IMR-90 (cell line): Measurements from ENCODE around the gene DSCAML1. TPM values are rescaled to one million over a fixed set of nuclear protein-coding genes. Genes with fewer than 3 reads are reported as not detected.
A peak's percentile ranks its signal among the peaks of the same experiment; 100 is the strongest.

Experiments used
- ATAC-seq: fragments of 200-7000 bp; cut with Tn5 transposase; 2 replicates; pipeline ENCODE4 v1.9.1; 2020; ENCODE audit warnings: low read depth, mild to moderate bottlenecking, moderate library complexity
- BruUV-seq: library from RNA; stranded (reverse); fragments of 400-500 nt; replicated peaks from 2 replicates; lab custom pipeline; 2021; lab: Mats Ljungman, UMichigan
- CTCF ChIA-PET: fragments of 300-600 bp; formaldehyde crosslinking; extraction: SDS; loops from one replicate; lab custom pipeline; 2021; ENCODE audit warnings: antibody characterized with exemption; lab: Yijun Ruan, JAX
- POLR2A ChIA-PET: fragments of 300-600 bp; sonication (Branson Sonifier 250); formaldehyde crosslinking; loops from one replicate; lab custom pipeline; 2022; ENCODE audit warnings: antibody characterized with exemption; ENCODE audit not compliant: unreplicated experiment; lab: Charles Lee
- DNase-seq: peaks from one replicate; pipeline ENCODE4 v3.0.0; 2013
- H2AFZ ChIP-seq: replicated peaks from 2 replicates; pipeline ENCODE3; 2013; ENCODE audit warnings: low read length, mild to moderate bottlenecking; ENCODE audit not compliant: poor library complexity
- H2AK5ac ChIP-seq: 2 replicates; pipeline ENCODE4 v1.6.1; 2013; ENCODE audit warnings: low read depth, low read length, inconsistent platforms
- H2AK9ac ChIP-seq: replicated peaks from 2 replicates; pipeline ENCODE3; 2013; ENCODE audit warnings: mild to moderate bottlenecking, low read depth, low read length, moderate library complexity; ENCODE audit not compliant: poor library complexity
- H2BK120ac ChIP-seq: 2 replicates; pipeline ENCODE4 v1.6.1; 2013; ENCODE audit warnings: low read depth, low read length, inconsistent platforms
- H2BK15ac ChIP-seq: 3 replicates; pipeline ENCODE4 v1.6.1; 2013; ENCODE audit warnings: low read depth, low read length, inconsistent platforms
- H2BK20ac ChIP-seq: 2 replicates; pipeline ENCODE4 v1.6.1; 2013; ENCODE audit warnings: low read depth, mild to moderate bottlenecking, inconsistent platforms, low read length, moderate library complexity
- H2BK5ac ChIP-seq: 2 replicates; pipeline ENCODE4 v1.6.1; 2013; ENCODE audit warnings: mild to moderate bottlenecking, low read depth, low read length, inconsistent platforms; ENCODE audit not compliant: poor library complexity, severe bottlenecking
- H3K14ac ChIP-seq: replicated peaks from 2 replicates; pipeline ENCODE4 v1.6.1; 2013; ENCODE audit warnings: low read depth, low read length, inconsistent platforms
- H3K18ac ChIP-seq: 2 replicates; pipeline ENCODE4 v1.6.1; 2013; ENCODE audit warnings: low read depth, low read length, control low read depth
- H3K23ac ChIP-seq: 2 replicates; pipeline ENCODE4 v1.6.1; 2013; ENCODE audit warnings: low read depth, low read length, inconsistent platforms
- H3K27ac ChIP-seq: 2 replicates; pipeline ENCODE4 v1.5.1; 2013; ENCODE audit warnings: mild to moderate bottlenecking, control low read depth, low read length; ENCODE audit not compliant: insufficient read depth
- H3K27me3 ChIP-seq: 2 replicates; pipeline ENCODE4 v1.6.1; 2013; ENCODE audit warnings: low read length; ENCODE audit not compliant: control insufficient read depth, insufficient read depth
- H3K36me3 ChIP-seq: 2 replicates; pipeline ENCODE4 v1.6.1; 2013; ENCODE audit warnings: low read length, mixed read lengths; ENCODE audit not compliant: control insufficient read depth, insufficient read depth
- H3K4ac ChIP-seq: 2 replicates; pipeline ENCODE4 v1.6.1; 2013; ENCODE audit warnings: low read depth, low read length, inconsistent platforms
- H3K4me1 ChIP-seq: 2 replicates; pipeline ENCODE4 v1.6.1; 2013; ENCODE audit warnings: low read length, mixed read lengths; ENCODE audit not compliant: control insufficient read depth, insufficient read depth
- H3K4me2 ChIP-seq: 2 replicates; pipeline ENCODE4 v1.6.1; 2013; ENCODE audit warnings: low read depth, mild to moderate bottlenecking, control low read depth, low read length, moderate library complexity
- H3K4me3 ChIP-seq: 2 replicates; pipeline ENCODE4 v1.5.1; 2013; ENCODE audit warnings: low read depth, mild to moderate bottlenecking, control low read depth, low read length, moderate library complexity; ENCODE audit not compliant: insufficient read depth
- H3K56ac ChIP-seq: 2 replicates; pipeline ENCODE4 v1.6.1; 2013; ENCODE audit warnings: low read length, inconsistent platforms; ENCODE audit not compliant: insufficient read depth; ENCODE audit errors: extremely low read depth
- H3K79me1 ChIP-seq, 2 experiments: 2 replicates each; pipeline ENCODE4 v1.6.1; 2013; ENCODE audit warnings: low read length in 2 of 2, inconsistent platforms in 1 of 2, low read depth in 1 of 2
- H3K9ac ChIP-seq: 2 replicates; pipeline ENCODE4 v1.6.1; 2013; ENCODE audit warnings: low read depth, low read length, control low read depth
- H3K9me1 ChIP-seq: 2 replicates; pipeline ENCODE4 v1.6.1; 2013; ENCODE audit warnings: low read length, inconsistent platforms; ENCODE audit not compliant: insufficient read depth
- H3K9me3 ChIP-seq: 2 replicates; pipeline ENCODE4 v1.6.1; 2013; ENCODE audit warnings: low read length; ENCODE audit not compliant: control insufficient read depth, insufficient read depth
- H4K20me1 ChIP-seq: 2 replicates; pipeline ENCODE4 v1.6.1; 2013; ENCODE audit warnings: low read length, inconsistent platforms; ENCODE audit not compliant: insufficient read depth
- H4K5ac ChIP-seq: 2 replicates; pipeline ENCODE4 v1.6.1; 2013; ENCODE audit warnings: mild to moderate bottlenecking, low read depth, low read length, control low read depth
- H4K8ac ChIP-seq, 2 experiments: 2 replicates each; pipeline ENCODE4 v1.6.1; 2013; ENCODE audit warnings: low read depth in 2 of 2, low read length in 2 of 2, control low read depth in 1 of 2, inconsistent platforms in 1 of 2
- H4K91ac ChIP-seq: 2 replicates; pipeline ENCODE4 v1.6.1; 2013; ENCODE audit warnings: low read depth, low read length, inconsistent platforms; ENCODE audit not compliant: insufficient read depth
- CHD1 ChIP-seq: IDR thresholded peaks from 2 replicates; pipeline ENCODE4 v1.6.1; 2012; ENCODE audit warnings: low read depth, low read length, improper control_type of control experiment
- FOS ChIP-seq: fragments of 150-350 bp; IDR thresholded peaks from 2 replicates; pipeline ENCODE4 v1.6.1; 2016; ENCODE audit warnings: low read depth, low read length
- WGBS, 2 experiments: methylation state at CpG; one replicate each; pipeline versions ENCODE4 v1.1.5 to v1.1.7; 2013; ENCODE audit warnings: missing lambda C conversion rate in 2 of 2; ENCODE audit not compliant: insufficient read length in 1 of 2; ENCODE audit errors: extremely low coverage in 2 of 2; 5-methylcytosine and 5-hydroxymethylcytosine counted together
- dilution Hi-C: fragments of 300-500 bp; cut with HindIII; formaldehyde crosslinking; loops from one replicate; pipeline ENCODE4 v1.14.3; 2018; ENCODE audit warnings: low sequenced_read_pairs; ENCODE audit not compliant: unreplicated experiment
- in situ Hi-C: fragments of 300-500 bp; cut with MboI; formaldehyde crosslinking; loops from 3 replicates; pipeline ENCODE4 v1.14.3; 2019; ENCODE audit warnings: low sequenced_read_pairs, inconsistent platforms, mixed read lengths
- intact Hi-C: fragments of 100-400 bp; cut with micrococcal nuclease; formaldehyde crosslinking; loops from 2 replicates; pipeline ENCODE4 v1.10.0; 2022
- polyA plus RNA-seq, 3 experiments: library from polyadenylated mRNA; depleted of rRNA; stranded (reverse); fragments of >200 nt; gene quantifications; 2 replicates each; pipeline ENCODE4 v1.2.3, GENCODE V29; 2012; ENCODE audit warnings: low replicate concordance in 1 of 3
- total RNA-seq: library from RNA; depleted of rRNA; stranded (reverse); fragments of >200 nt; gene quantifications from 2 replicates; pipeline ENCODE4 v1.2.3, GENCODE V29; 2012

Gene DSCAML1
- total and polyA plus RNA-seq, 2 of the 4 experiments (the other 2 are of a cell fraction) = not detected

GRCh38 chr11:117818041-117818873 lies 21.2 kb upstream of the DSCAML1 start:
- Histone ChIP-seq H3K4me2 (no peak overlapping the region), H3K27ac (no peak overlapping the region), H2AFZ (peak overlapping the region; percentile 61), H2AK9ac (no peak overlapping the region), H2BK15ac (no peak overlapping the region), H2AK5ac (no peak overlapping the region), H4K20me1 (no peaks in the 10 kb centered on the region), H3K9me1 (no peaks in the 10 kb centered on the region), H3K18ac (no peak overlapping the region), H3K14ac (no peak overlapping the region), H2BK5ac (no peak overlapping the region), H2BK20ac (no peak overlapping the region), H3K23ac (no peak overlapping the region), H3K9me3 (no peaks in the 10 kb centered on the region), H3K9ac (no peak overlapping the region), H3K56ac (no peak overlapping the region), H3K79me1 (no peaks in the 10 kb centered on the region), H3K36me3 (no peaks in the 10 kb centered on the region), H2BK120ac (no peak overlapping the region), H3K4ac (no peak overlapping the region), H3K27me3 (no peaks in the 10 kb centered on the region; the same call in 1 of the 2 replicates), H3K4me1 (peaks cover 2% of the 10 kb centered on the region; the same call in 1 of the 2 replicates), H3K4me3 (no peak overlapping the region), H4K5ac (no peak overlapping the region), H4K91ac (no peak overlapping the region), H4K8ac (no peak overlapping the region)
- no CpG with 5 or more reads among the region's 9 CpGs for WGBS, 2 experiments
- intact Hi-C loops = no loop called here
- POLR2A ChIA-PET = no interaction called here
- ATAC-seq = no peak
- in situ Hi-C loops = no loop called here
- CTCF ChIA-PET = interaction anchor here (0.6 to 2.6 kb wide), 19 partner anchors 10 to 1185 kb away, joined by 3 to 17 read pairs (median 3); no protein-coding TSS in a partner anchor
- peak; percentile 56 for DNase-seq
- TF ChIP-seq CHD1 = no peak
- TF ChIP-seq FOS = 0 out of 2 replicates have a peak, but pooled peaks have one; percentile 12
- dilution Hi-C loops = no loop called here
- BruUV-seq = no TSS peak
